ENCODE results near the gene RACGAP1.
"Not testable (repeated sequence)": the region's sequence is repeated elsewhere in the genome, so short reads cannot be mapped to it uniquely, and the experiment has no call there.

Gene RACGAP1

DNA sequence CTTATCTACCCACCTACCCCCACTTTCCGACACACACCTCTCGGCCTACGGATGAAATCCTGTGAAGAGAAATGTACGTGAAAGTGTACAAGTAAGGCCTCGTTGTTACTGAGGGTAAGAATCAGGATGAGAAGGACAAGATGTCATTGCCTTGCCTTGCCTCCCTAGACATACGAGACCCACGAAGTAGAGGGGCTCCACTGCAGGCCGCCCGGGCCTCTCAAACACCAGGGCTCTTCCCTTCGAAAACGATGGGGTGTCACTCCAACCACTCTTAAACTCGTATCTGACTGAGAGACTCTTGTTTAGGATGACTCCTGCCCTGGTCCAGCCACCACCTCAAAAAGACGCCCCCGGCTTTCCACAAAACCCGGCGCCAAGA, 498 bp downstream of the RACGAP1 start:
- DNase-seq, result peak; percentile 57

GRCh38 chr12:50024227-50024626, 1.1 kb downstream of the RACGAP1 start:
- no peak for DNase-seq

GRCh38 chr12:50022903-50023302, 2.4 kb downstream of the RACGAP1 start:
- no peak for DNase-seq

DNA sequence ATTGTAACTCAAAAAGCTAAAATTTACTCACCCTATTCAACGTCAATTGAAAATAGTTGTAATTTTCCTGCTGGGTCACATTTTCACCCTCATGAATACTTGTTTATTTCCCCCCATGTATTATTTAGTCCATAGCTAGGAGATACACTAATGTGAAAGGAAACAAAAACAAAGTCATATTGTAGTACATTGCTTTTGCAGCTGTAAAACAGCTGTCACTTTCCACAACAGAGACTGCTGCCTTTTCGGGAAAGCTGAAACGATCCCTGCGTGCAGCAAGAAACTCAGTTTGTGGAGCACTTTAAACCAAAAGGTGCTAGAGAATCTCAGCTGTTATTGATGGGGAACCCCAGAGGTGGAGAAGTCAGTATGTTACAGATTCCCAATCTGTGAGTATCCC, 4.3 kb downstream of the RACGAP1 start:
- DNase-seq, result no peak

DNA sequence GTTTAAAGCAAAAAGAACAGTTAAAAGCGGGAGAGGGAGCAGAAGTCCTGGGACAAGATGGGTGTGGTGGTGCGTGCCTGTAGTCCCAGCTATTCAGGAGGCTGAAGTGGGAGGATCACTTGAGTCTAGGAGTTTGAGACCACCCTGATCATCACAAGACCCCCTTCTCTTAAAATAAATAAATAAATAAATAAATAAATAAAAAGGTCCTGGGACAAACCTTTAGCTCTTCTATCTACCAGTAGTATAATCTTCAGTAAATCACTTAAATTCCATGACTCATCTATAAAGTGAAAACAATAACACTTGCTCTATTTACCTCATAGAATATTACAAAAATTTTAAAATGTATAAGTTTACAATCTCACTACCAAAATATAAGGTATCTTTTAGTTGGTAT, 5.8 kb downstream of the RACGAP1 start:
- DNase-seq, result no peak

- peak; percentile 44 for DNase-seq
These were observed 6.3 kb downstream of the RACGAP1 start for GRCh38 chr12:50018968-50019367.

DNA sequence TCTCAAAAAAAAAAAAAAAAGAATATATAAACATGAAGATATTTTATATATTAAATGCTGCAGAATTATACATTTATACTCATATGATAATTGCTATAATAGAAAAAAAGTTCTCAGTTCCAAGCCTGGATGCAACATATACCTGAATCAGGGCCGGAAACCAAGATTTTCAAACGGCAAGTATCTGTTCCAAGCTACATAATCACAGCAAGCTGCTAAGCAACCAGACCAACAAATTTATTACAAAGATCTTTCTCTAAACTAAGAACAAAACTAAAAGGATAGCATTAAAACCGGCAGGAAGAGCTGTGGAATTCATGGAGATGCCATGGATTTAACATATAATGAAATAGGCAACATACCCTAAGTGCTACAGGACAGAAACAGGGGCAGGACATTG, 7.1 kb downstream of the RACGAP1 start:
- no peak for DNase-seq

- no peak for DNase-seq
These were observed 7.7 kb downstream of the RACGAP1 start for GRCh38 chr12:50017641-50018040.

GRCh38 chr12:50016501-50017475, 8.5 kb downstream of the RACGAP1 start:
- no peak for DNase-seq

DNA sequence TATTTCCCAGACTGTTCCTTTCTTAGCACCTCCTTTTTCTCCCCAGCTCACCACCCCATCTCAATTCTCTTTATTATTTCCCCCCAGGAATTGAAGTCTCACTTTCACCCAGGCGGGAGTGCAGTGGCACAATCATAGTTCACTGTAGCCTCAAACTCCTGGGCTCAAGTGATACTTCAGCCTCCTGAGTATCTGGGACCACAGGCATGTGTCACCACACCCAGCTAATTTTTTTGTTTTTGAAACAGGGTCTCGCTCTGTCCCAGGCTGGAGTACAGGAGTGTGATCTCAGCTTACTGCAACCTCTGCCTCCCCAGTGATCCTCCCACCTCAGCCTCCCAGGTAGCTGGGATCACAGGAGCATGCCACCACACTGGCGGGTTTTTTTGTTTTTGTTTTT, 11.0 kb downstream of the RACGAP1 start:
- no peak for DNase-seq

GRCh38 chr12:50013361-50014147, 11.7 kb downstream of the RACGAP1 start:
- DNase-seq, result no peak

DNA sequence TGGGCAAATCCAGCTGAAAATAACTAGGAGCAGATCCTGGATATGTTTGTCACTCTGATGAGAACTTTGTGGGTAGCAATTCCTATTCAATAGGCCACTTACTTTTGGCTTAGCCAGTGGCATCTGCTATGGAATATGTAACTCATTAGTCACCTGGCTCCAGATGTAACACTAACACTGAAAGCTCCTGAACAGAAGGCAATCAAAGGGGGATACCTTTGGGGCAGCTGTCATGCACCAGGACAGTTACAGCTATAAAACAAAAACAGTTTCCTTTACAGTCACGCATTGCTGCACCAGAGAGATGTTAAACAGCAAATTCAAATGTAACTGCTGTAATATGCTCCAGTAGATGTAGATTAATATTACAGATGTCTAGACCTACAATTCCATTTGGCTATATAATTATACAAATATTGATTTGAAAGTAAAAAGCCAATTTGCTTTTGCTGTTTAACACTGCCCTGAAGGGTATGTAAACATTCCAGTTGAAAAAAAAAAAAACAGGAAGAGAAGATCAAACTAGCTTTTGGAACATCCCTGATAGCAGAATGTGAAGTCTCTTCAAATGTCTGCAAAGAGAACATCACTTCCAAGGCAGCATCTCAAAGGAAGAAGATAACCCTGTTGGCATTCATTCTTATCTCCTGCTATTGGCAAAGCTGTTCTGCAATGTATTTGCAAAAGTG, 18.4 kb downstream of the RACGAP1 start:
- DNase-seq, result no peak

DNA sequence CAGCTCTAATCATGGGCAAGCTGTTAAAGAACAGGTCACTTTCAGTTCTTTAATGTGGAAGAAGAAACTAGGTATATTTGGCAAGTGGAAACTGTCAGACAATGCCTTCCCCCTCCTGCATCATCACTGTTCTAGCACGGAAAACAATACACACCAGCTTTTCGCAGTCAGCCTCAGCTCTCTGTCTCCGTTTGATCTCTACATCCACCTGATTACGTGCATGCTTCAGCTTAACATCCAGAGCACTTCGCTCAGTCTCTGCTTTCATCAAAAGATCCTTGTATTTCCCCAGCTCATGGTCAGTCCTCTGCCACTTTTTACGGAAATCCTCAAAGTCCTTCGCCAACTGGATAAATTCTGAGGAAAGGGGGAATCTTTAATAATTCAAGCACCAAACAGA, 19.0 kb downstream of the RACGAP1 start:
- no peak for DNase-seq

GRCh38 chr12:50005175-50005574, 20.1 kb downstream of the RACGAP1 start:
- DNase-seq, result no peak

DNA sequence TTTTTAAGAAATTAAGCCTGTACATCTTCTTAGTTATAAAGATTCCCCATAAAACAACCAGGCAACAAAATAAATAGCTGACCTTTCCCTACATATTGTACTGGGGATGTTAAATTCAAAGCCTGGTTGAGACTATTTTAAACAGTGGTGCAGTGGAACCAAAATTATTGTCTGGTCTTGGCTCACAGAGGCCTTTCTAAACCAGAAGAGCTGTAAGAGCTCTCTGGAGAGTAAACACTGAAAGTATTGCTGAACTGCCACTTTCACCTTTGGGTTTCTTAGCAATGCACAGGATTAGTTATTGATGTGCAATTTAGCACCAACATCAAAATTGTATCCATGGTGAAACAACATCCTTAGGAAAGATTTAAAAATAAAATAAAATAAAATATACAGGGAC, 20.6 kb downstream of the RACGAP1 start:
- DNase-seq, result no peak

GRCh38 chr12:50003595-50003994, 21.7 kb downstream of the RACGAP1 start:
- no peak for DNase-seq

- DNase-seq, result no peak
These were observed 26.8 kb downstream of the RACGAP1 start for GRCh38 chr12:49998453-49998852.

DNA sequence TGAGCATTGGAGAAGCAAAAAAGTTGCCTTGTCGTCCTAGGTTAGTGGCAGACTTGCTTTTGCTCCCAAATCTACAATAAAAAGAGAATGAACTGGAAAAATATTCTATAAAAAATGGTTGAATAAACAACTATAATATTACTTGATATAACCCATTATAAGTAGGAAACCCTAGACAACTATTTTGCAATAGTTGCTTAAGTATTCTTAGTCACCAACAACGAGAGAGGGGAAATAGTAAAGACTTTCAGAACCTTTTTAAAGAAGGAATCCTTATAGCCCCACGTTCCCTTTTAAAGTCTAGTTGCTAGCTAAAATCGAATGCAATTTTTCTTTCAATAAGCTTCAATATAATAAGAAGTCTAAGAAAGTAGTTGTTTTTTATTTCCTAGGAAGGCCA, 35.0 kb downstream of the RACGAP1 start:
- no peak for DNase-seq

GRCh38 chr12:49989400-49989799, 35.9 kb downstream of the RACGAP1 start:
- not testable (repeated sequence) for DNase-seq

GRCh38 chr12:49987625-49988303, 37.5 kb downstream of the RACGAP1 start:
- DNase-seq, result peak; percentile 46

- not testable (repeated sequence) for DNase-seq
These were observed 38.8 kb downstream of the RACGAP1 start for GRCh38 chr12:49986476-49986875.

- DNase-seq, result no peak
These were observed 39.3 kb downstream of the RACGAP1 start for GRCh38 chr12:49985981-49986380.

All from hematopoietic multipotent progenitor cell treated with erythropoietin and hydrocortisone succinate and interleukin-3 and kit ligand, for 6 days (in vitro differentiated cells).